ENCODE data around the gene ERC2.

DNA sequence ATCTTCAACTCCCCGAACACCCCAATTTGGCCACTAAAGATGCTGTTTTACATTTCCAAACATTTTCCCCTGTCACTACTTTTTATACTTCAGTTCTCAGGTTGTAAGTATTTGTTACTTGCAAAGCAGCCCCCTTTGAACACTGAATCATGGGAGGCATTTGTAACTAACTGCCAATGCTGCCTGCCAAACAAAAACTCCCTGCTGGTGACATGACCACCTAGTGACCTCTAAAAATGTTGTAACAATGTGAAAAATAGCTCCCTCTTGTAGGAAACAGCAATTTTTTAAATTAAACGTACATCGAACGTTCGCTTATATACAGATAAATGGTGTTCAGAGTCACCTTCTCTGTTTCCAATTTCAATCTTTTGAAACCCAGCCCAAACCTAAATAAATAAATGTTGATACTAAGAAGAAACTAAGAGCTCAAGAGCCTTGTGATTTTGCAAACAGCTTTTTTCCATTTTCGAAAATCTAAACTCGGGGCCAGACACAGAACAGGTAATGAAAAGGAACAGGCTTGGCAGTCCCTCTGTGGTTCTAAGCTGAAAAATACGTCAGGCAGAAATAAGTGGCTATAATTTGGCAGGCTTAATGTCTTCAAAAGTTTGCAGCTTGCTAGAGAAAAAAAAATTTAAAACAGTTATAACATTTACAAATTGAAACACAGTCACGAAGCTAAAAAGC, 712.6 kb downstream of the ERC2 start:
- TF ChIP-seq, protein P1, sequence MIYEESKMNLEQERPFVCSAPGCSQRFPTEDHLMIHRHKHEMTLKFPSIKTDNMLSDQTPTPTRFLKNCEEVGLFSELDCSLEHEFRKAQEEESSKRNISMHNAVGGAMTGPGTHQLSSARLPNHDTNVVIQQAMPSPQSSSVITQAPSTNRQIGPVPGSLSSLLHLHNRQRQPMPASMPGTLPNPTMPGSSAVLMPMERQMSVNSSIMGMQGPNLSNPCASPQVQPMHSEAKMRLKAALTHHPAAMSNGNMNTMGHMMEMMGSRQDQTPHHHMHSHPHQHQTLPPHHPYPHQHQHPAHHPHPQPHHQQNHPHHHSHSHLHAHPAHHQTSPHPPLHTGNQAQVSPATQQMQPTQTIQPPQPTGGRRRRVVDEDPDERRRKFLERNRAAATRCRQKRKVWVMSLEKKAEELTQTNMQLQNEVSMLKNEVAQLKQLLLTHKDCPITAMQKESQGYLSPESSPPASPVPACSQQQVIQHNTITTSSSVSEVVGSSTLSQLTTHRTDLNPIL (CRISPR knock-in tag; IDR thresholded peaks at IDR 0.05; ENCODE audit: low read depth), result no peak
- no peak for TF ChIP-seq POU6F1 (CRISPR knock-in tag; IDR thresholded peaks at IDR 0.05; ENCODE audit: borderline replicate concordance, low read depth)
- TF ChIP-seq OSR1 (CRISPR knock-in tag; IDR thresholded peaks at IDR 0.05), result no peak
- TF ChIP-seq ESRRG (CRISPR knock-in tag; IDR thresholded peaks at IDR 0.05), result no peak

Measured in SK-N-SH treated with all-trans-retinoic acid at 6 μM for 48 hours (cell line).